Lower leg skin (tissue), 3 donors: ENCODE results near the gene YWHAH.

Experiments
- POLR2A ChIP-seq, 2 donors: fragments of 450-650 bp; IDR thresholded peaks; one replicate each; pipeline ENCODE4 v1.6.1; 2016 to 2017; ENCODE audit warnings: antibody characterized with exemption in 2 of 2, mild to moderate bottlenecking in 1 of 2, moderate library complexity in 1 of 2
- TF ChIP-seq, protein P1 (sequence below), 3 donors: fragments of 450-650 bp; IDR thresholded peaks; one replicate each; pipeline ENCODE4 v1.5.1; 2016; ENCODE audit warnings: antibody characterized with exemption in 3 of 3, mild to moderate bottlenecking in 3 of 3, moderate library complexity in 2 of 3

GRCh38 chr22:31911565-31912406, 32.5 kb upstream of the YWHAH start:
- no peak for TF ChIP-seq POLR2A (IDR thresholded peaks at IDR 0.05)
- TF ChIP-seq, protein P1, sequence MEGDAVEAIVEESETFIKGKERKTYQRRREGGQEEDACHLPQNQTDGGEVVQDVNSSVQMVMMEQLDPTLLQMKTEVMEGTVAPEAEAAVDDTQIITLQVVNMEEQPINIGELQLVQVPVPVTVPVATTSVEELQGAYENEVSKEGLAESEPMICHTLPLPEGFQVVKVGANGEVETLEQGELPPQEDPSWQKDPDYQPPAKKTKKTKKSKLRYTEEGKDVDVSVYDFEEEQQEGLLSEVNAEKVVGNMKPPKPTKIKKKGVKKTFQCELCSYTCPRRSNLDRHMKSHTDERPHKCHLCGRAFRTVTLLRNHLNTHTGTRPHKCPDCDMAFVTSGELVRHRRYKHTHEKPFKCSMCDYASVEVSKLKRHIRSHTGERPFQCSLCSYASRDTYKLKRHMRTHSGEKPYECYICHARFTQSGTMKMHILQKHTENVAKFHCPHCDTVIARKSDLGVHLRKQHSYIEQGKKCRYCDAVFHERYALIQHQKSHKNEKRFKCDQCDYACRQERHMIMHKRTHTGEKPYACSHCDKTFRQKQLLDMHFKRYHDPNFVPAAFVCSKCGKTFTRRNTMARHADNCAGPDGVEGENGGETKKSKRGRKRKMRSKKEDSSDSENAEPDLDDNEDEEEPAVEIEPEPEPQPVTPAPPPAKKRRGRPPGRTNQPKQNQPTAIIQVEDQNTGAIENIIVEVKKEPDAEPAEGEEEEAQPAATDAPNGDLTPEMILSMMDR (IDR thresholded peaks at IDR 0.05) = no peak
